Activated naive CD4-positive, alpha-beta T cell treated with anti-CD3 and anti-CD28 coated beads for 36 hours (primary cell): Measurements from ENCODE around the gene SERPINB6. TPM values are rescaled to one million over a fixed set of nuclear protein-coding genes. Genes with fewer than 3 reads are reported as not detected.
"Not testable (repeated sequence)": the region's sequence is repeated elsewhere in the genome, so short reads cannot be mapped to it uniquely, and the experiment has no call there.

Experiments used
- CTCF ChIA-PET: fragments of 350-600 bp; sonication (Branson Sonifier 250); formaldehyde crosslinking; loops from one replicate; lab custom pipeline; 2021; ENCODE audit warnings: antibody characterized with exemption; lab: Charles Lee
- DNase-seq: peaks from one replicate; pipeline ENCODE4 v3.0.0-alpha.2; 2020
- H3K27ac Mint-ChIP-seq: one replicate; pipeline ENCODE4 v1.8.0; 2021; ENCODE audit warnings: mild to moderate bottlenecking, mixed read lengths
- H3K27me3 Mint-ChIP-seq: one replicate; pipeline ENCODE4 v1.8.0; 2021; ENCODE audit warnings: low read depth, mixed read lengths
- H3K36me3 Mint-ChIP-seq: one replicate; pipeline ENCODE4 v1.8.0; 2021; ENCODE audit warnings: low read depth, mixed read lengths
- H3K4me1 Mint-ChIP-seq: one replicate; pipeline ENCODE4 v1.8.0; 2021; ENCODE audit warnings: low read depth, mixed read lengths
- H3K4me3 Mint-ChIP-seq: one replicate; pipeline ENCODE4 v1.8.0; 2021; ENCODE audit warnings: mild to moderate bottlenecking, moderate library complexity, mixed read lengths
- H3K9me3 Mint-ChIP-seq: one replicate; pipeline ENCODE4 v1.8.0; 2021; ENCODE audit warnings: mixed read lengths
- intact Hi-C: fragments of 100-400 bp; cut with micrococcal nuclease; formaldehyde crosslinking; loops from one replicate; pipeline ENCODE4 v1.15.1; 2023
- total RNA-seq, 2 experiments: library from RNA; stranded (reverse); gene quantifications; one replicate each; pipeline ENCODE4 v1.2.3, GENCODE V29; 2021

SERPINB6 gene
- total RNA-seq, 2 experiments from 2014 or later: 31.2 to 31.4 TPM

- DNase-seq: no peak
- CTCF ChIA-PET: interaction anchor here (0.6 to 4.1 kb wide), 10 partner anchors 13 to 164 kb away, joined by 3 to 20 read pairs (median 4); no protein-coding TSS in a partner anchor
- H3K9me3 Mint-ChIP-seq: no peaks in the 10 kb centered on the region
- no peak overlapping the region for H3K4me3 Mint-ChIP-seq
- no peaks in the 10 kb centered on the region for H3K36me3 Mint-ChIP-seq
- H3K4me1 Mint-ChIP-seq: peaks cover 29% of the 10 kb centered on the region
- H3K27me3 Mint-ChIP-seq: no peaks in the 10 kb centered on the region
- intact Hi-C loops: no loop called here
- no peak overlapping the region for H3K27ac Mint-ChIP-seq
These were observed 57.6 kb downstream of the SERPINB6 start for GRCh38 chr6:2913621-2914317.

- DNase-seq: no peak
- no peaks in the 10 kb centered on the region for H3K27me3 Mint-ChIP-seq
- H3K27ac Mint-ChIP-seq: no peak overlapping the region
- H3K9me3 Mint-ChIP-seq: no peaks in the 10 kb centered on the region
- no peak overlapping the region for H3K4me3 Mint-ChIP-seq
- intact Hi-C loops: loop anchor here (1.0 to 2.0 kb wide), 6 partner anchors 10 to 120 kb away; no protein-coding TSS in a partner anchor
- H3K4me1 Mint-ChIP-seq: peaks cover 43% of the 10 kb centered on the region
- CTCF ChIA-PET: interaction anchor here (0.7 to 3.6 kb wide), 24 partner anchors 9 to 1136 kb away, joined by 3 to 63 read pairs (median 5); partner anchors contain the start of gene SERPINB1
- no peaks in the 10 kb centered on the region for H3K36me3 Mint-ChIP-seq
These were observed 60.2 kb downstream of the SERPINB6 start for GRCh38 chr6:2911171-2911570.

GRCh38 chr6:2909718-2910117 lies 61.6 kb downstream of the SERPINB6 start:
- H3K4me3 Mint-ChIP-seq: no peak overlapping the region
- peak; percentile 55 for DNase-seq
- no peaks in the 10 kb centered on the region for H3K27me3 Mint-ChIP-seq
- intact Hi-C loops: loop anchor here (2.0 kb wide), 2 partner anchors 17 to 23 kb away; no protein-coding TSS in a partner anchor
- H3K27ac Mint-ChIP-seq: peak overlapping the region; percentile 33
- no peaks in the 10 kb centered on the region for H3K36me3 Mint-ChIP-seq
- no peaks in the 10 kb centered on the region for H3K9me3 Mint-ChIP-seq
- H3K4me1 Mint-ChIP-seq: peaks cover 45% of the 10 kb centered on the region
- CTCF ChIA-PET: interaction anchor here (0.6 to 3.6 kb wide), 6 partner anchors 10 to 118 kb away, joined by 3 to 63 read pairs (median 4); no protein-coding TSS in a partner anchor

- intact Hi-C loops, DNase-seq, H3K4me3 Mint-ChIP-seq, H3K27ac Mint-ChIP-seq, H3K27me3 Mint-ChIP-seq, H3K36me3 Mint-ChIP-seq, H3K9me3 Mint-ChIP-seq: not testable (repeated sequence)
- CTCF ChIA-PET: interaction anchor here (0.6 to 3.6 kb wide), 6 partner anchors 9 to 117 kb away, joined by 3 to 63 read pairs (median 4); no protein-coding TSS in a partner anchor
- peaks cover 45% of the 10 kb centered on the region for H3K4me1 Mint-ChIP-seq
These were observed 62.2 kb downstream of the SERPINB6 start for GRCh38 chr6:2909051-2909606.

GRCh38 chr6:2908516-2908915 lies 62.9 kb downstream of the SERPINB6 start:
- peaks cover 45% of the 10 kb centered on the region for H3K4me1 Mint-ChIP-seq
- intact Hi-C loops, H3K9me3 Mint-ChIP-seq, H3K4me3 Mint-ChIP-seq, H3K27me3 Mint-ChIP-seq, H3K36me3 Mint-ChIP-seq: not testable (repeated sequence)
- CTCF ChIA-PET: interaction anchor here (0.6 kb wide), 1 partner anchor 10 kb away, joined by 4 read pairs; no protein-coding TSS in a partner anchor
- DNase-seq: peak; percentile 39
- peak overlapping the region; percentile 27 for H3K27ac Mint-ChIP-seq

- H3K27me3 Mint-ChIP-seq, DNase-seq, intact Hi-C loops, H3K9me3 Mint-ChIP-seq: not testable (repeated sequence)
- Mint-ChIP-seq H3K27ac (peak overlapping the region; percentile 96), H3K4me1 (peaks cover 48% of the 10 kb centered on the region), H3K36me3 (peaks cover 40% of the 10 kb centered on the region), H3K4me3 (peak overlapping the region; percentile 99)
- CTCF ChIA-PET: interaction anchor here (1.2 kb wide), 1 partner anchor 57 kb away, joined by 3 read pairs; no protein-coding TSS in a partner anchor
These were observed 67.8 kb downstream of the SERPINB6 start for GRCh38 chr6:2903411-2904185.

- intact Hi-C loops: loop anchor here (1.0 kb wide), 3 partner anchors 9 to 38 kb away; no protein-coding TSS in a partner anchor
- CTCF ChIA-PET: interaction anchor here (0.8 to 4.0 kb wide), 10 partner anchors 10 to 110 kb away, joined by 3 to 32 read pairs (median 4); partner anchors contain the start of gene SERPINB1
- H3K27me3 Mint-ChIP-seq, H3K9me3 Mint-ChIP-seq, DNase-seq: not testable (repeated sequence)
- Mint-ChIP-seq H3K4me1 (peaks cover 53% of the 10 kb centered on the region), H3K27ac (peak overlapping the region; percentile 96), H3K36me3 (peaks cover 55% of the 10 kb centered on the region), H3K4me3 (peak overlapping the region; percentile 99)
These were observed 69.5 kb downstream of the SERPINB6 start for GRCh38 chr6:2901645-2902502.

GRCh38 chr6:2900821-2901644 lies 70.3 kb downstream of the SERPINB6 start:
- Mint-ChIP-seq H3K27me3 (no peaks in the 10 kb centered on the region), H3K27ac (peak overlapping the region; percentile 96), H3K4me3 (peak overlapping the region; percentile 99), H3K36me3 (peaks cover 60% of the 10 kb centered on the region), H3K4me1 (peaks cover 52% of the 10 kb centered on the region), H3K9me3 (no peaks in the 10 kb centered on the region)
- no peak for DNase-seq
- intact Hi-C loops: loop anchor here (1.0 kb wide), 2 partner anchors 10 to 39 kb away; no protein-coding TSS in a partner anchor
- CTCF ChIA-PET: interaction anchor here (1.0 to 4.0 kb wide), 11 partner anchors 9 to 109 kb away, joined by 3 to 32 read pairs (median 7); partner anchors contain the start of gene SERPINB1

- no peak for DNase-seq
- Mint-ChIP-seq H3K4me1 (peaks cover 54% of the 10 kb centered on the region), H3K27ac (peak overlapping the region; percentile 96), H3K4me3 (peak overlapping the region; percentile 99), H3K9me3 (no peaks in the 10 kb centered on the region), H3K27me3 (no peaks in the 10 kb centered on the region), H3K36me3 (peaks cover 66% of the 10 kb centered on the region)
- intact Hi-C loops: no loop called here
- CTCF ChIA-PET: interaction anchor here (0.6 to 4.0 kb wide), 13 partner anchors 9 to 135 kb away, joined by 3 to 32 read pairs (median 5); partner anchors contain the start of gene SERPINB1
These were observed 71.1 kb downstream of the SERPINB6 start for GRCh38 chr6:2900221-2900807.

GRCh38 chr6:2899596-2899995 lies 71.8 kb downstream of the SERPINB6 start:
- Mint-ChIP-seq H3K27me3 (no peaks in the 10 kb centered on the region), H3K27ac (peak overlapping the region; percentile 96), H3K4me1 (peaks cover 61% of the 10 kb centered on the region), H3K36me3 (peaks cover 73% of the 10 kb centered on the region), H3K9me3 (no peaks in the 10 kb centered on the region), H3K4me3 (peak overlapping the region; percentile 99)
- CTCF ChIA-PET: interaction anchor here (0.6 to 4.0 kb wide), 10 partner anchors 8 to 134 kb away, joined by 3 to 32 read pairs (median 8); partner anchors contain the start of gene SERPINB1
- DNase-seq: peak; percentile 80
- intact Hi-C loops: loop anchor here (1.0 kb wide), 2 partner anchors 23 to 42 kb away; no protein-coding TSS in a partner anchor
